Fibroblast of villous mesenchyme (primary cell): ENCODE data around the gene GPRC5A. TPM values are rescaled to one million over a fixed set of nuclear protein-coding genes. Genes with fewer than 3 reads are reported as not detected.

Experiments
- DNase-seq: peaks from one replicate; pipeline ENCODE4 v3.0.0-alpha.2; 2010; ENCODE audit warnings: low read depth
- H3K4me3 ChIP-seq: 2 replicates; pipeline ENCODE4 v1.5.1; 2011; ENCODE audit warnings: low read depth, mild to moderate bottlenecking, low read length
- total RNA-seq: library from RNA; depleted of rRNA; stranded (reverse); fragments of >200 nt; gene quantifications from 2 replicates; pipeline ENCODE4 v1.2.3, GENCODE V29; 2012
- TF ChIP-seq, protein P1 (sequence below): IDR thresholded peaks from 2 replicates; pipeline ENCODE4 v1.5.1; 2012; ENCODE audit warnings: low read depth, mild to moderate bottlenecking, low read length; ENCODE audit not compliant: insufficient read depth

The GPRC5A gene
- total RNA-seq, 1 donor, result 127 TPM

DNA sequence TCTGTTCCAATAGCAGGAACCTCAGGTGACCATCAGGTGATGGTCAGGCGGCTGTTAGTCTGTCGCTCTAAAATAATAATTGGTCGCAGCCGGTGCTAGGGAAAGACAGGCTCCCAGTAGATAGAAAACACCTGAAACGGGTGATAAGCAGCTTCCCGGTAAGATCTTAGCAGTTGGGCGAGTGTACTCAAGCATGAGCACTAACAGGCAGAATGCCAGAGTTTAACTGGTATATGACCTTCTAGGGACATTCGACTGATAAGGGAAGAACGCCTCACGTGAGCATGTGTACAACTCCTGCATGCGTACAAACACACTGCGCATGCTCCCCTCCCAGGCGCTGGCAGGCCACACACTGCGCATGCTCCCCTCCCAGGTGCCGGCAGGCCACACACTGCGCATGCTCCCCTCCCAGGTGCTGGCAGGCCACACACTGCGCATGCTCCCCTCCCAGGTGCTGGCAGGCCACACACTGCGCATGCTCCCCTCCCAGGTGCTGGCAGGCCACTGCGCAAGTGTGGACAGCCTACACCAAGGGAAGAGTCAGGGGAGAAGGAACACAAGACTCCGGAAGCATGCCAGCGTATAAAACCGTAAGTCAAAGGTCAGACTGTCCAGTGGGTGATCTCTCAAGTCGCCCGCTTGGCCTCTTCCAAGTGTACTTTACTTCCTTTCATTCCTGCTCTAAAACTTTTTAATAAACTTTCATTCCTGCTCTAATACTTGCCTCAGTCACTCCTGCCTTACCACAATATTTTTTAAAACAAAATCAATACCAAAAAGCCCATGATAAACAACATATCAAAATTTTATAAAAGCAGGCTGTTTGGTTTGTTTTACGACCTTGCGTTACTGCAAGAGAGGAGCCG lies 36.1 kb downstream of the GPRC5A start:
- TF ChIP-seq, protein P1, sequence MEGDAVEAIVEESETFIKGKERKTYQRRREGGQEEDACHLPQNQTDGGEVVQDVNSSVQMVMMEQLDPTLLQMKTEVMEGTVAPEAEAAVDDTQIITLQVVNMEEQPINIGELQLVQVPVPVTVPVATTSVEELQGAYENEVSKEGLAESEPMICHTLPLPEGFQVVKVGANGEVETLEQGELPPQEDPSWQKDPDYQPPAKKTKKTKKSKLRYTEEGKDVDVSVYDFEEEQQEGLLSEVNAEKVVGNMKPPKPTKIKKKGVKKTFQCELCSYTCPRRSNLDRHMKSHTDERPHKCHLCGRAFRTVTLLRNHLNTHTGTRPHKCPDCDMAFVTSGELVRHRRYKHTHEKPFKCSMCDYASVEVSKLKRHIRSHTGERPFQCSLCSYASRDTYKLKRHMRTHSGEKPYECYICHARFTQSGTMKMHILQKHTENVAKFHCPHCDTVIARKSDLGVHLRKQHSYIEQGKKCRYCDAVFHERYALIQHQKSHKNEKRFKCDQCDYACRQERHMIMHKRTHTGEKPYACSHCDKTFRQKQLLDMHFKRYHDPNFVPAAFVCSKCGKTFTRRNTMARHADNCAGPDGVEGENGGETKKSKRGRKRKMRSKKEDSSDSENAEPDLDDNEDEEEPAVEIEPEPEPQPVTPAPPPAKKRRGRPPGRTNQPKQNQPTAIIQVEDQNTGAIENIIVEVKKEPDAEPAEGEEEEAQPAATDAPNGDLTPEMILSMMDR, result no peak
- peak overlapping the region; percentile 60 for H3K4me3 ChIP-seq
- DNase-seq, result peak; percentile 93

DNA sequence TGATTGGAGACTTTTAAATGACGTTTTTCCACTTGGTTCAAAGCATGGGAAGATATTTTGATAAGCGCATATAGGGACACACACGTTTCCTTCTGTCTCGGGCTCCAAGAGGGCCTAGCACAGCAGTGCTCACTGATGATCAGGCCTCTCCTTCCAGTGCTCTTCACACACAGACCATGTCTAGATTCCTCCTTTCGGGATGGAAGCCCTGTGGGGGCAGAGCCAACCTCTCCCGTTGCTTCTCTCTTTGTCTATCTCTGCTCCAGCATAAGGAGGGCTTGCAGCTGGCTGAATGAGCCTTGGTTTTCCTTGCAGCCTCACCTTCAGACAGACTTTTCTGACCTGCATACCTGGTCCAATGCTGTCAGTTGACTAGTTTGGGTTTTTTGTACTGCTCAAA lies 38.3 kb downstream of the GPRC5A start:
- TF ChIP-seq, protein P1, result no peak
- no peak for DNase-seq
- H3K4me3 ChIP-seq, result no peak overlapping the region

DNA sequence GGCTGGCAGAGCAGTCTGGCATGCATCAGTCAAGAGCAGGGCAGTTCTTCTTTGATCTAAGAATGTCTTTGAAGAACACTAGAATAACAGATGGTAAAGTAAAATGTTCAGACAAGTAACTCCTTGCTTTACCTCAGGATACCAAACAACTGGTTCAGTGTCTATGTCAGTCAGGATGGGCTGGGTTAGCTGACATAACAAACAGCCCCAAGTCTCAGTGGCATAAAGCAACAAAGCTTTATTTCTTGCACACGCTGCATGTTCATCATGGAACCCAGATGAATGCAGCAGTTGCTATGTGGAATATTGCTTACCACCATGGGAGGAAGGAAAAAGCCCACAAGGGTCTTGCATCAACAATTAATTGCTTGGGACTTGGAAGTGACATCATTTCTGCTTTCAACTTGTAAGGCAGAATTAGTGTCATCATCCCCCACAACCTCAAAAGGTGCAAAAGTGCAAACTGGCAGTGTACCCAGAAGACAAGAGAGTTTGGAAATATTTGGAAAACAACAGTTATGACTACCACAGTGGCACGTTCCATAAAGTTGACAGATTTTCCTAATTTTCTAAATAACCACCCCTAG lies 39.4 kb downstream of the GPRC5A start:
- no peak for DNase-seq
- TF ChIP-seq, protein P1, result no peak
- no peak overlapping the region for H3K4me3 ChIP-seq

DNA sequence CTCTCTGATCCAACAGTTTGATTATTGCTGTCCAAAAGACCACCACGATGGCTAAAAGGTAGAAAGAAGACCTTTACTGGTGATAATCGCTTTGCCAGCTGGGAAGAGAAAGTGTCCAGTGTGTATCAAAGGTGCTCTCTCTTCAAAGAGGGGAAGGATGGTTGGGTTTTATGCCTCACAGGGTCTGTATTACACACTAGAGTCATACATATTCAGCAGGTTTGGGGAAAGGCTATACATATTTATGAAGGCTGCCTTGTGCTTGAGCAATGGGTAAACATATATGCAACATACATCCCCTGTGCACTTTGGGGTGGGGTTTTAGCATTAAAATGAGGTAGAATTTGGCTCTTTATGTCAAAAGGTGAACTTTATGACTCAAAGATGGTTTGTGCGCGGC lies 42.4 kb downstream of the GPRC5A start:
- TF ChIP-seq, protein P1, result no peak
- no peak for DNase-seq
- no peak overlapping the region for H3K4me3 ChIP-seq

DNA sequence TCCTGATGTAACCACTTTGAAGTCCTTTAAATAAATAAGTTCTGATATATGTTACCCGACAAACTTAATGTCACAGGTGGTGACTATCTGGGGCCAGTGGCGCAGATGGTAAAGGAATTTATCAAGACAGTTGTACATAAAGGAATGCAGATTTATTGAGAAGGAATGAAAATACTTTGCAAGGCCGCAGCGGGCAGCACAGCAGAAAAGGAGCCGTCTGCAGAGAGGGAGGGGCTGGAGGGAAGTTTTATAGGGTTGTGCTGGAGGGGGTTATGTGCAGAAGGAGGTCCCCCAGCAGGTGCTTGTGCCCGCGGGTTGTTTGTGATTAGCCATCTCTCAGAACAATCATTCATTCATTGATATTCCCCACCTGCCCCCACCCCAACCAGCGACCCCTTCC lies 43.2 kb downstream of the GPRC5A start:
- TF ChIP-seq, protein P1, result no peak
- H3K4me3 ChIP-seq, result no peak overlapping the region
- no peak for DNase-seq

DNA sequence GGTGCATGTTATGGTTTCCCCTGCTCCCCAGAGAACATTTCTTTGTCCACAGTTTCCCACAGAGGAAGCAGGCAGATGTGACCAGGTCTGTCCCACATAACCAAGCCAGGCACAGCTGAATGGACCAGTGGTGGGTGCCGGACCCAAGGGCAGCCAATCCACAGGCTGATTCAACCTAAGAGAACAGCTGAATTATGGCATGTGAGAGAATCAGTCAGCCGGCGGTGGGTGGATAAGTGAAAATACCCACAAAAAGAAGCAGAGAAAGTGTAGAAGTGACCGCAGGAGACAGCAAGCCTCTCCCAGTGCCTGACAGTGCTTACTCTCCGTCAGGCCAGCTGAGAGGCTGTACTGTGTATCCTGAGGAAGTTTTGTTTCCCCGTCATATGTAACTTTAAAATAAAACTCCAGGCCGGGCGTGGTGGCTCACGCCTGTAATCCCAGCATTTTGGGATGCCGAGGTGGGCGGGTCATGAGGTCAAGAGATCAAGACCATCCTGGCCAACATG lies 45.7 kb downstream of the GPRC5A start:
- TF ChIP-seq, protein P1, result no peak
- no peak overlapping the region for H3K4me3 ChIP-seq
- DNase-seq, result no peak

DNA sequence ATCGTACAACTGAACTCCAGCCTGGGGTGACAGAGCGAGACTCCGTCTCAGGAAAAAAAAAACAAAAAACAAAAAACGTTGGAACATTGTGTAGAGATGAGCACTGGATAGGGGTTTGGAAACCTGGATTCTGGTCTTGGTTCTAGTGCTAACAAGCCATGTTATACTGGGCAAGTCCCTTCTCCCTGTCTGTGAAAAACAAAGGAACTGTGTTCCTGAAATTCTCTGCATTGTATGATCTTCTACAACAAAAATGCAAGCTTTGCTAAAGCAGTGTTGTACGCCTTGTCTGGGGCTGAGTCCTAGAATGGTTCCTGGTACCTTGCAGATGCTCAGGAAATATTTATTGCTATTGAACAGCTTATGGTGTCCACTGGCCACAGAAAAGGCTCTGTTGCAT lies 47.2 kb downstream of the GPRC5A start:
- no peak for DNase-seq
- TF ChIP-seq, protein P1, result no peak
- no peak overlapping the region for H3K4me3 ChIP-seq
